Measurements from ENCODE around the gene EIF1B. TPM values are rescaled to one million over a fixed set of nuclear protein-coding genes. Genes with fewer than 3 reads are reported as not detected.
"Not testable (repeated sequence)": the region's sequence is repeated elsewhere in the genome, so short reads cannot be mapped to it uniquely, and the experiment has no call there.

EIF1B gene
- polyA plus RNA-seq (2013, experiment 1 of 4) = 135 TPM
- 132 TPM for polyA plus RNA-seq (2013, experiment 2 of 4)
- 143 TPM for polyA plus RNA-seq (2013, experiment 3 of 4)
- 155 TPM for polyA plus RNA-seq (2013, experiment 4 of 4)

- peaks cover 9% of the 10 kb centered on the region for H3K4me1 ChIP-seq (ENCODE audit: control insufficient read depth, insufficient read depth, low read length)
- peak within 1 kb of the TSS; percentile 72 for H3K27ac ChIP-seq (ENCODE audit: insufficient read depth, low read depth, low read length, poor library complexity, severe bottlenecking)
- no peaks in the 10 kb centered on the region for H3K27me3 ChIP-seq (ENCODE audit: control insufficient read depth, insufficient read depth, low read length, poor library complexity, severe bottlenecking)
- WGBS, 2 experiments = 0% methylated on average over 50 of the region's 50 CpGs
- H3K4me3 ChIP-seq (ENCODE audit: insufficient read depth, low read depth, low read length) = peak within 1 kb of the TSS; percentile 56
- H3K36me3 ChIP-seq (ENCODE audit: control insufficient read depth, insufficient read depth, low read length) = peaks cover 3% of the 10 kb centered on the region
- H3K9me3 ChIP-seq (ENCODE audit: control insufficient read depth, low read length) = no peaks in the 10 kb centered on the region
Observed at GRCh38 chr3:40309418-40309924, at the start of gene EIF1B. EIF1B (plus strand) TSS chr3:40309707; CDS start chr3:40309942, 235 bp downstream.

GRCh38 chr3:40262331-40262730 is 47.2 kb upstream of the EIF1B start:
- H3K27ac ChIP-seq (ENCODE audit: insufficient read depth, low read depth, low read length, poor library complexity, severe bottlenecking) = no peak overlapping the region
- no peak overlapping the region for H3K4me3 ChIP-seq (ENCODE audit: insufficient read depth, low read depth, low read length)
- H3K9me3 ChIP-seq (ENCODE audit: control insufficient read depth, low read length) = no peaks in the 10 kb centered on the region
- no peaks in the 10 kb centered on the region for H3K27me3 ChIP-seq (ENCODE audit: control insufficient read depth, insufficient read depth, low read length, poor library complexity, severe bottlenecking)
- no peaks in the 10 kb centered on the region for H3K36me3 ChIP-seq (ENCODE audit: control insufficient read depth, insufficient read depth, low read length)
- no peaks in the 10 kb centered on the region for H3K4me1 ChIP-seq (ENCODE audit: control insufficient read depth, insufficient read depth, low read length)

- H3K4me1 ChIP-seq (ENCODE audit: control insufficient read depth, insufficient read depth, low read length) = peaks cover 18% of the 10 kb centered on the region
- WGBS, 2 experiments = 85 to 100% methylated on average over 1 of the region's 1 CpG
- H3K27me3 ChIP-seq (ENCODE audit: control insufficient read depth, insufficient read depth, low read length, poor library complexity, severe bottlenecking) = no peaks in the 10 kb centered on the region
- H3K9me3 ChIP-seq (ENCODE audit: control insufficient read depth, low read length) = no peaks in the 10 kb centered on the region
- H3K4me3 ChIP-seq (ENCODE audit: insufficient read depth, low read depth, low read length) = no peak overlapping the region
- no peak overlapping the region for H3K27ac ChIP-seq (ENCODE audit: insufficient read depth, low read depth, low read length, poor library complexity, severe bottlenecking)
- H3K36me3 ChIP-seq (ENCODE audit: control insufficient read depth, insufficient read depth, low read length) = no peaks in the 10 kb centered on the region
Observed at GRCh38 chr3:40264451-40264850, 45.1 kb upstream of the EIF1B start.

DNA sequence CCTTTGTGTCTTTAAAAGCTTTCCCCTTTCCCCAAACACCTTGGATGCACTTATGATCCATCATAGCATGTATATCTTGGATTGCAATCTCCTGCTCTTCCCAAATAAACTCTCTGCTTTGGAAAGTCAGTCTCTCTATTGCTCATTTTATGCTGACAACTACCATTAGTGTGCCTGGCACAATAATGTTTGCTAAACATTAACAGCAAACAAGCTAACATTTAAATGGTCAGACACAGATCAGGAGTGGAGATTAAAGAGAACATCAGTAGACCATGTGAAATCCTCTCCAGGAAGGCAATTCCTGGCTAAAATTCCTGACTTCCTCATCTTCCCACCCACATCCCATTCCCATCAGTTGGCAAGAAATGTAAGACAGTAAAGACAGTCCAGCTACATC is 44.3 kb upstream of the EIF1B start:
- Histone ChIP-seq H3K27ac (ENCODE audit: insufficient read depth, low read depth, low read length, poor library complexity, severe bottlenecking) (no peak overlapping the region), H3K9me3 (ENCODE audit: control insufficient read depth, low read length) (no peaks in the 10 kb centered on the region), H3K4me3 (ENCODE audit: insufficient read depth, low read depth, low read length) (no peak overlapping the region), H3K27me3 (ENCODE audit: control insufficient read depth, insufficient read depth, low read length, poor library complexity, severe bottlenecking) (no peaks in the 10 kb centered on the region), H3K4me1 (ENCODE audit: control insufficient read depth, insufficient read depth, low read length) (peaks cover 20% of the 10 kb centered on the region), H3K36me3 (ENCODE audit: control insufficient read depth, insufficient read depth, low read length) (no peaks in the 10 kb centered on the region)

DNA sequence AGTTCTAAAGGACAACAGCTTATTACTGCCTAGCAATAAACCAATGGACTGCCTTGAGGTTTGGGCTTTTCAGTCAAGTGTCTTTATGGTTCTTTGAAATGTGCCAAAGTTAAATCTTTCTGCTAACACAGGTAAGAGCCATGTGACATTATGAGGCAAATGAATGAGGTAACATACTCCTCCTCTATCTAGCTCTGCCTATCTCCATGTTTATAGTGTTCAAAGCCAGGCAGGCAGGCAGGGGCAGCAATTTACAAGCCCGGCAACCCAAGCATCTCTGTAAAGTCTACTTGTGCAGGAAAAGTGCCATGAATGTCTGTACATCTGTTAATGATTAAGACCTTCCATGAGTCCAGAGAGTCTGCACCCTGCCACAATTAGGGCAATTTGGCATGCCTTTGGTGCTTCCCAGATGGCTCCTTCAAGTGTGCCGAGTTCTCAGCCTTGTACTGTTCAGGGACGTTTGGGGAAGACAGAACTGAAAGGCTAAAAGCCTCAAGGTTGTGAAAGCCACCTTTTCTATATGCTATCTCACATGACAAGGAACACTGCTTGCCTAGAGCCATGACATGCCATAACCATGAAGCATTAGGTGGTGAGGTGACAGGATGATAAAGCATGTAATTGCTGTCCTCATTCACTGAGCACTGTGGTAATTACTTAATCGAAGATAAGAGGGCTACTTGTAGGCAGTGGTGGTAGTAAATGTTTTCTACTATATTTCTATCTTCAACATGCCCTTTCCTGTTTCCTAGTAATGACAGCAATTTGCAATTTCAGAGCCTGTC is 41.4 kb upstream of the EIF1B start:
- WGBS, 2 experiments = 87 to 90% methylated on average over 3 of the region's 4 CpGs
- no peaks in the 10 kb centered on the region for H3K27me3 ChIP-seq (ENCODE audit: control insufficient read depth, insufficient read depth, low read length, poor library complexity, severe bottlenecking)
- H3K27ac ChIP-seq (ENCODE audit: insufficient read depth, low read depth, low read length, poor library complexity, severe bottlenecking) = no peak overlapping the region
- H3K4me1 ChIP-seq (ENCODE audit: control insufficient read depth, insufficient read depth, low read length) = peaks cover 20% of the 10 kb centered on the region
- H3K9me3 ChIP-seq (ENCODE audit: control insufficient read depth, low read length) = no peaks in the 10 kb centered on the region
- no peak overlapping the region for H3K4me3 ChIP-seq (ENCODE audit: insufficient read depth, low read depth, low read length)
- H3K36me3 ChIP-seq (ENCODE audit: control insufficient read depth, insufficient read depth, low read length) = no peaks in the 10 kb centered on the region

DNA sequence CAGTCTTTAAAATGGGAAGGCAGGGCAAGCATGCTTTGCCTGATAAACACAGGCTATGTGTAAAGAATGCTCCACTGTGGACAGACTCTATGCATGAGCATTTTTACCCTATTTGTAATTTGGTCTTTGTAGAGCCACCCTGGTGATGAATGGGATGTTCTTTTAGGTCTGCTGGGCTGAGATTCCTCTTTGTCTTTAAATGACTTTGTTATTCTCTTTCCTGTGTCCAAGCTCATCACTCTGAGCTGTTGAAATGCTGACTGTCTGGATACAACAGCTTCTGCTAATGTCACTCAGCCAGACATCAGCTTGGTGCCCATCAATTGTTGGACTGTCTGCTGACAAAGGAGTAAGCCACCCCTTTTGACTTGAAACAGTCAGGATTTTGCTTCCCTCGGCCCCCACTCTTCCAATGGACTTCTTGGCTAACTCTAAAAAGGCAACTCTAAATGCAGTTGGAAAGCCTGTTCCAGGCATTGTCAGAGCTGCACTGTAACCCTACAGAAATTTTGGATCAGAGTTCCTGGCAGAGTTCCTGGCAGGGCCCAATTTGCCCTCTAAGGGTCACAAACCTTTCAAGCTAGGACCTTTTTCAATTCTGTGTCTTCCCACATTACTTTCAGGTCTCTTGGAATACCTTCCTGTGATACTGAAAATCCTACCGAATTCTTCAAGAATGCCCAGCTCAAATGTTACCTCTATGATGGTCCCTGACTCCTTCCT is 40.5 kb upstream of the EIF1B start:
- Histone ChIP-seq H3K36me3 (ENCODE audit: control insufficient read depth, insufficient read depth, low read length) (no peaks in the 10 kb centered on the region), H3K27me3 (ENCODE audit: control insufficient read depth, insufficient read depth, low read length, poor library complexity, severe bottlenecking) (no peaks in the 10 kb centered on the region), H3K4me3 (ENCODE audit: insufficient read depth, low read depth, low read length) (no peak overlapping the region), H3K4me1 (ENCODE audit: control insufficient read depth, insufficient read depth, low read length) (peaks cover 20% of the 10 kb centered on the region), H3K9me3 (ENCODE audit: control insufficient read depth, low read length) (no peaks in the 10 kb centered on the region), H3K27ac (ENCODE audit: insufficient read depth, low read depth, low read length, poor library complexity, severe bottlenecking) (peak overlapping the region; percentile 27)
- 70 to 77% methylated on average over 2 of the region's 2 CpGs for WGBS, 2 experiments

- Histone ChIP-seq H3K4me3 (ENCODE audit: insufficient read depth, low read depth, low read length) (no peak overlapping the region), H3K36me3 (ENCODE audit: control insufficient read depth, insufficient read depth, low read length) (no peaks in the 10 kb centered on the region), H3K27me3 (ENCODE audit: control insufficient read depth, insufficient read depth, low read length, poor library complexity, severe bottlenecking) (no peaks in the 10 kb centered on the region), H3K27ac (ENCODE audit: insufficient read depth, low read depth, low read length, poor library complexity, severe bottlenecking) (no peak overlapping the region), H3K4me1 (ENCODE audit: control insufficient read depth, insufficient read depth, low read length) (no peaks in the 10 kb centered on the region), H3K9me3 (ENCODE audit: control insufficient read depth, low read length) (no peaks in the 10 kb centered on the region)
- WGBS, 2 experiments = 0% methylated on average over 1 of the region's 1 CpG
Observed at GRCh38 chr3:40278791-40279190, 30.7 kb upstream of the EIF1B start.

GRCh38 chr3:40281995-40282394 is 27.5 kb upstream of the EIF1B start:
- no peaks in the 10 kb centered on the region for H3K4me1 ChIP-seq (ENCODE audit: control insufficient read depth, insufficient read depth, low read length)
- H3K27me3 ChIP-seq (ENCODE audit: control insufficient read depth, insufficient read depth, low read length, poor library complexity, severe bottlenecking) = no peaks in the 10 kb centered on the region
- H3K27ac ChIP-seq (ENCODE audit: insufficient read depth, low read depth, low read length, poor library complexity, severe bottlenecking) = no peak overlapping the region
- H3K36me3 ChIP-seq (ENCODE audit: control insufficient read depth, insufficient read depth, low read length) = no peaks in the 10 kb centered on the region
- H3K9me3 ChIP-seq (ENCODE audit: control insufficient read depth, low read length) = no peaks in the 10 kb centered on the region
- H3K4me3 ChIP-seq (ENCODE audit: insufficient read depth, low read depth, low read length) = no peak overlapping the region
- WGBS, 2 experiments = 91% methylated on average over 1 of the region's 2 CpGs

- H3K4me1 ChIP-seq (ENCODE audit: control insufficient read depth, insufficient read depth, low read length); H3K27ac ChIP-seq (ENCODE audit: insufficient read depth, low read depth, low read length, poor library complexity, severe bottlenecking); H3K9me3 ChIP-seq (ENCODE audit: control insufficient read depth, low read length); H3K36me3 ChIP-seq (ENCODE audit: control insufficient read depth, insufficient read depth, low read length); H3K27me3 ChIP-seq (ENCODE audit: control insufficient read depth, insufficient read depth, low read length, poor library complexity, severe bottlenecking); H3K4me3 ChIP-seq (ENCODE audit: insufficient read depth, low read depth, low read length): not testable (repeated sequence)
- WGBS, 2 experiments = 87 to 94% methylated on average over 5 of the region's 5 CpGs
Observed at GRCh38 chr3:40283057-40283456, 26.4 kb upstream of the EIF1B start.

- no peaks in the 10 kb centered on the region for H3K4me1 ChIP-seq (ENCODE audit: control insufficient read depth, insufficient read depth, low read length)
- H3K27me3 ChIP-seq (ENCODE audit: control insufficient read depth, insufficient read depth, low read length, poor library complexity, severe bottlenecking) = no peaks in the 10 kb centered on the region
- peaks cover 3% of the 10 kb centered on the region for H3K9me3 ChIP-seq (ENCODE audit: control insufficient read depth, low read length)
- H3K4me3 ChIP-seq (ENCODE audit: insufficient read depth, low read depth, low read length) = no peak overlapping the region
- H3K27ac ChIP-seq (ENCODE audit: insufficient read depth, low read depth, low read length, poor library complexity, severe bottlenecking) = no peak overlapping the region
- WGBS, 2 experiments = 83 to 88% methylated on average over 2 of the region's 2 CpGs
- no peaks in the 10 kb centered on the region for H3K36me3 ChIP-seq (ENCODE audit: control insufficient read depth, insufficient read depth, low read length)
Observed at GRCh38 chr3:40287248-40287647, 22.3 kb upstream of the EIF1B start.
